D721Med (cell line): ENCODE measurements around the gene SDCCAG8.

Experiments
- DNase-seq: peaks from one replicate; pipeline ENCODE4 v3.0.0; 2011; ENCODE audit warnings: low spot score; ENCODE audit not compliant: insufficient read length
- FAIRE-seq: peaks from 2 replicates; lab custom pipeline; 2011; peaks lifted over from hg19 to GRCh38; lab: Jason Lieb, UNC
- TF ChIP-seq, protein P1 (sequence below): IDR thresholded peaks from 2 replicates; pipeline ENCODE4 v1.5.1; 2012; ENCODE audit warnings: mild to moderate bottlenecking, control low read depth; ENCODE audit not compliant: insufficient read depth; ENCODE audit errors: missing control alignments

The SDCCAG8 gene

DNA sequence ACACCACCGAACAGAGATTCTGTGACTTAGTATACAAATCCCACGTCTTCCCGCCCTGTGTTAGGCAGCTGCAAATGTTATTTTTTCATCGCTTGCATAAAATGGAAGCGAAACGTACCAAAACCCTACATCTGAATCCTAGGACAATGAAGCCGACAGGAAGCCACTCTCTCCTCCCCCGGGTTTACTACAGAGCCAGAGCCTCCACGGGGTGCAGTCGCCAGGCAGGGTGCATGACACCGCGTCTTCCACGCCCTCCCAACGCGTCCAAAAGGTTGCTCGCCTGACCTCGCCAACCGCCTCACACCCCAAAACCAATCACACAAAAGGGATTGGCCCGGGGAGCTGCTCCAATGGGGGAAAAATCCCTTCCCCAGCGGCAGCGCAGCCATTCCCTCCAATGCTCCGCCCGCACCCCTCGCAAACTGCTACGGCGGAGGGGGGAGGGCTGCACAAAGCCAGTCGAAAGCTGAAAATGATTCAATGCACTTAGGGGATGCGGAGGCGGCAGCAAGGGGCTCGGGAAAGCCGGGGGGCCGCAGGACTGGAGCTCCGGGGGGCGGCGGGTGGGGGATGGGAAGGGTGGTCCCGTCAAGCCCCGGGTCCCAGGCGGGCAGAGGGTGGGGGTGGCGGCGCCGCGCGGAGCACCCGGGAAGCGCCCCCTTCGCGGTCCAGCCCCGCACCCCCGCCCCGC is 1.5 kb upstream of the SDCCAG8 start:
- FAIRE-seq (no peak), DNase-seq (no peak)
- TF ChIP-seq, protein P1, sequence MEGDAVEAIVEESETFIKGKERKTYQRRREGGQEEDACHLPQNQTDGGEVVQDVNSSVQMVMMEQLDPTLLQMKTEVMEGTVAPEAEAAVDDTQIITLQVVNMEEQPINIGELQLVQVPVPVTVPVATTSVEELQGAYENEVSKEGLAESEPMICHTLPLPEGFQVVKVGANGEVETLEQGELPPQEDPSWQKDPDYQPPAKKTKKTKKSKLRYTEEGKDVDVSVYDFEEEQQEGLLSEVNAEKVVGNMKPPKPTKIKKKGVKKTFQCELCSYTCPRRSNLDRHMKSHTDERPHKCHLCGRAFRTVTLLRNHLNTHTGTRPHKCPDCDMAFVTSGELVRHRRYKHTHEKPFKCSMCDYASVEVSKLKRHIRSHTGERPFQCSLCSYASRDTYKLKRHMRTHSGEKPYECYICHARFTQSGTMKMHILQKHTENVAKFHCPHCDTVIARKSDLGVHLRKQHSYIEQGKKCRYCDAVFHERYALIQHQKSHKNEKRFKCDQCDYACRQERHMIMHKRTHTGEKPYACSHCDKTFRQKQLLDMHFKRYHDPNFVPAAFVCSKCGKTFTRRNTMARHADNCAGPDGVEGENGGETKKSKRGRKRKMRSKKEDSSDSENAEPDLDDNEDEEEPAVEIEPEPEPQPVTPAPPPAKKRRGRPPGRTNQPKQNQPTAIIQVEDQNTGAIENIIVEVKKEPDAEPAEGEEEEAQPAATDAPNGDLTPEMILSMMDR = no peak

- FAIRE-seq = peak; percentile 76
Measured at GRCh38 chr1:243254927-243255790, 682 bp upstream of the SDCCAG8 start, which contains the start of gene CEP170. Gene CEP170, minus strand, starts transcription at chr1:243255281. Its CDS starts 30,001 bp downstream, at chr1:243225280.

GRCh38 chr1:243256590-243256989 is 749 bp downstream of the SDCCAG8 start:
- DNase-seq = no peak
- FAIRE-seq = peak; percentile 48
- TF ChIP-seq, protein P1 = no peak

More at GRCh38 chr1:243254927-243255790, 682 bp upstream of the SDCCAG8 start, which contains the start of gene CEP170:
- TF ChIP-seq, protein P1 = no peak
- peak; percentile 67 for DNase-seq

- DNase-seq (no peak), FAIRE-seq (no peak)
- TF ChIP-seq, protein P1 = no peak
Measured at GRCh38 chr1:243257189-243257588, 1.3 kb downstream of the SDCCAG8 start.

- TF ChIP-seq, protein P1 = no peak
- FAIRE-seq = no peak
- no peak for DNase-seq
Measured at GRCh38 chr1:243258731-243259130, 2.9 kb downstream of the SDCCAG8 start.

GRCh38 chr1:243260221-243260880 is 4.5 kb downstream of the SDCCAG8 start:
- TF ChIP-seq, protein P1 = no peak
- no peak for DNase-seq
- FAIRE-seq = no peak
